ENCODE results near the gene SAMHD1. TPM values are rescaled to one million over a fixed set of nuclear protein-coding genes. Genes with fewer than 3 reads are reported as not detected.

Gene SAMHD1
- total and polyA plus RNA-seq, 2 of the 13 experiments (the other 11 are each of a cell fraction or from before 2014, with no cell fraction given) = 16.9 to 43.5 TPM

DNA sequence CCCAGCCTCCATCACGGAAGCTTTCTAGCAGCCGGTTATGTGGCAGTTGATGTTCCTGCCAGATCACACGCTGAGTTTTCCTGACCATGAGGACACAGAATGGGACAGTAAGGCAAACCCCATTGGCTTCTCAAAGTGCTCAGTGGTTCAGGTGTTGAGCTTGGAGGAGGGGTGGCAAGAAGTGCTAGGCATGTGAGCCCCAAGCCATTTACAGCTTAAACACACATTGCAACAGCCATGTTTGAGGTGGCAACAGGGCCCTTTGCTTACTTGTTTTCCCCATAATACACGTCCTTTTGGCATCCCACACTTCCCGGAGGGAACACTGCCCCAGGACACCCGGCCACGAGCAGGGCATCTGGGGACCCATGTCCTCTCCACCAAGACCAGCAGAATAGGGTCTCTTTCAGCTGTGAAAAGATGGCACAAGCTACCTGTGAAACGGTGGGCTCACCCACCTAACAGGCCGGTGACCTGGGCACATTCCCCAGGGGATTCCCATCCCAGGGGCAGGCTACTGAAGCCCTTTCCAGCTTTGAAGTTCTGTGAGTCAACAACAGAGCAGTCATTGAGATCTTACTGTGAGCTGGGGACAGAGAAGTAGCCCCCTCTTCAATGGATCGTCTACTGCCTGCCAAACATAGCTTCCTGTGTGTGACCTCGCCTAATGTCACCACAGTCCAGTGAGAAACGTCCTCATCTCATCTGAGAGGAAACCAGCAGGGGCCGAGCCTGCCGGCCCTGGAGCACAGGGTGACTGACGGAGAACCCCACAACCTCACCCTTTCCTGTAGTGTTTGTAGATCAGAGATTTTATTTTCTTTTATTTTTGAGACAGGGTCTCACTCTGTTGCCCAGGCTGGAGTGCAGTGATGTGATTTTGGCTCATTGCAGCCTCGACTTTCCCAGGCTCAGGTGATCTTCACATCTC lies 79.6 kb downstream of the SAMHD1 start (continued):
- TF ChIP-seq ZNF280B (CRISPR knock-in tag; IDR thresholded peaks at IDR 0.05; ENCODE audit: borderline replicate concordance) (no peak), ZNF549 (CRISPR knock-in tag; IDR thresholded peaks at IDR 0.05) (no peak), ZNF629 (CRISPR knock-in tag; conservative IDR thresholded peaks at IDR 0.05) (peak; percentile 53), STAT5B (CRISPR knock-in tag; IDR thresholded peaks at IDR 0.05) (no peak), IRF2 (CRISPR knock-in tag; IDR thresholded peaks at IDR 0.05) (no peak; the same call in 1 of the 2 replicates), ISL2 (CRISPR knock-in tag; IDR thresholded peaks at IDR 0.05) (no peak), FOXA3 (CRISPR knock-in tag; IDR thresholded peaks at IDR 0.05) (peak; percentile 66; the same call in 1 of the 2 replicates), ZMAT3 (CRISPR knock-in tag; conservative IDR thresholded peaks at IDR 0.05) (0 out of 2 replicates have a peak, but pooled peaks have one; percentile 31), RCOR2 (CRISPR knock-in tag; IDR thresholded peaks at IDR 0.05) (peak; percentile 62; the same call in 1 of the 2 replicates), MAZ (IDR thresholded peaks at IDR 0.05; ENCODE audit: borderline replicate concordance, low read depth, low read length) (no peak), MAZ (CRISPR knock-in tag; IDR thresholded peaks at IDR 0.05; ENCODE audit: low read depth) (peak; percentile 71), SUZ12 (IDR thresholded peaks at IDR 0.05; ENCODE audit: low read depth, low read length) (no peak), ZBTB49 (CRISPR knock-in tag; IDR thresholded peaks at IDR 0.05; ENCODE audit: borderline replicate concordance) (no peak), E2F1 (CRISPR knock-in tag; IDR thresholded peaks at IDR 0.05) (no peak), MIXL1 (CRISPR knock-in tag; IDR thresholded peaks at IDR 0.05) (0 out of 2 replicates have a peak, but pooled peaks have one; percentile 54), KDM2A (CRISPR knock-in tag; IDR thresholded peaks at IDR 0.05; ENCODE audit: borderline replicate concordance, low read depth) (no peak), ZNF607 (CRISPR knock-in tag; IDR thresholded peaks at IDR 0.05; ENCODE audit: borderline replicate concordance) (peak; percentile 56; the same call in 1 of the 2 replicates), JARID2 (CRISPR knock-in tag; IDR thresholded peaks at IDR 0.05; ENCODE audit: insufficient replicate concordance) (no peak), ZNF776 (CRISPR knock-in tag; IDR thresholded peaks at IDR 0.05) (peak; percentile 35; the same call in 1 of the 2 replicates), CCDC6 (CRISPR knock-in tag; IDR thresholded peaks at IDR 0.05) (no peak; the same call in none of the 2 replicates)
- TF ChIP-seq, protein P1, sequence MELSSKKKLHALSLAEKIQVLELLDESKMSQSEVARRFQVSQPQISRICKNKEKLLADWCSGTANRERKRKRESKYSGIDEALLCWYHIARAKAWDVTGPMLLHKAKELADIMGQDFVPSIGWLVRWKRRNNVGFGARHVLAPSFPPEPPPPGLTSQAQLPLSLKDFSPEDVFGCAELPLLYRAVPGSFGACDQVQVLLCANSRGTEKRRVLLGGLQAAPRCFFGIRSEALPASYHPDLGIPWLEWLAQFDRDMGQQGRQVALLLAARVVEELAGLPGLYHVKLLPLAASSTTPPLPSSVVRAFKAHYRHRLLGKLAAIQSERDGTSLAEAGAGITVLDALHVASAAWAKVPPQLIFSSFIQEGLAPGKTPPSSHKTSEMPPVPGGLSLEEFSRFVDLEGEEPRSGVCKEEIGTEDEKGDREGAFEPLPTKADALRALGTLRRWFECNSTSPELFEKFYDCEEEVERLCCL (CRISPR knock-in tag; IDR thresholded peaks at IDR 0.05; ENCODE audit: borderline replicate concordance) = no peak
